Measurements from ENCODE around the gene CYB5R4.
"Not testable (repeated sequence)": the region's sequence is repeated elsewhere in the genome, so short reads cannot be mapped to it uniquely, and the experiment has no call there.

CYB5R4 gene

GRCh38 chr6:83862776-83863471, 3.4 kb downstream of the CYB5R4 start:
- DNase-seq (ENCODE audit: extremely low read depth in 1 of 2, low read depth in 1 of 2): no peak

GRCh38 chr6:83867043-83867442, 7.6 kb downstream of the CYB5R4 start:
- no peak for DNase-seq (ENCODE audit: extremely low read depth in 1 of 2, low read depth in 1 of 2)

- DNase-seq (ENCODE audit: extremely low read depth in 1 of 2, low read depth in 1 of 2): no peak
Measured at GRCh38 chr6:83867527-83868161, 8.2 kb downstream of the CYB5R4 start.

GRCh38 chr6:83868639-83869038, 9.2 kb downstream of the CYB5R4 start:
- DNase-seq (ENCODE audit: extremely low read depth in 1 of 2, low read depth in 1 of 2): no peak

GRCh38 chr6:83870649-83871048, 11.2 kb downstream of the CYB5R4 start:
- DNase-seq (ENCODE audit: extremely low read depth in 1 of 2, low read depth in 1 of 2): no peak

GRCh38 chr6:83872386-83873118, 13.1 kb downstream of the CYB5R4 start:
- no peak for DNase-seq (ENCODE audit: extremely low read depth in 1 of 2, low read depth in 1 of 2)

- no peak for DNase-seq (ENCODE audit: extremely low read depth in 1 of 2, low read depth in 1 of 2)
Measured at GRCh38 chr6:83873869-83874268, 14.4 kb downstream of the CYB5R4 start.

GRCh38 chr6:83875843-83876242, 16.4 kb downstream of the CYB5R4 start:
- no peak for DNase-seq (ENCODE audit: extremely low read depth in 1 of 2, low read depth in 1 of 2)

GRCh38 chr6:83878902-83879644, 19.6 kb downstream of the CYB5R4 start:
- no peak for DNase-seq (ENCODE audit: extremely low read depth in 1 of 2, low read depth in 1 of 2)

- DNase-seq (ENCODE audit: extremely low read depth in 1 of 2, low read depth in 1 of 2): no peak
Measured at GRCh38 chr6:83879746-83880145, 20.3 kb downstream of the CYB5R4 start.

GRCh38 chr6:83883240-83883639, 23.8 kb downstream of the CYB5R4 start:
- no peak for DNase-seq (ENCODE audit: extremely low read depth in 1 of 2, low read depth in 1 of 2)

GRCh38 chr6:83884523-83884922, 25.0 kb downstream of the CYB5R4 start:
- DNase-seq (ENCODE audit: extremely low read depth in 1 of 2, low read depth in 1 of 2): no peak

- DNase-seq (ENCODE audit: extremely low read depth in 1 of 2, low read depth in 1 of 2): no peak
Measured at GRCh38 chr6:83885984-83886383, 26.5 kb downstream of the CYB5R4 start.

- DNase-seq (ENCODE audit: extremely low read depth in 1 of 2, low read depth in 1 of 2): no peak
Measured at GRCh38 chr6:83889621-83890020, 30.1 kb downstream of the CYB5R4 start.

GRCh38 chr6:83890520-83890919, 31.0 kb downstream of the CYB5R4 start:
- no peak for DNase-seq (ENCODE audit: extremely low read depth in 1 of 2, low read depth in 1 of 2)

- DNase-seq (ENCODE audit: extremely low read depth in 1 of 2, low read depth in 1 of 2): no peak
Measured at GRCh38 chr6:83891586-83891985, 32.1 kb downstream of the CYB5R4 start.

GRCh38 chr6:83893024-83893423, 33.5 kb downstream of the CYB5R4 start:
- DNase-seq (ENCODE audit: extremely low read depth in 1 of 2, low read depth in 1 of 2): no peak

- DNase-seq (ENCODE audit: extremely low read depth in 1 of 2, low read depth in 1 of 2): not testable (repeated sequence)
Measured at GRCh38 chr6:83897094-83897493, 37.6 kb downstream of the CYB5R4 start.

GRCh38 chr6:83901624-83902023, 42.1 kb downstream of the CYB5R4 start:
- no peak for DNase-seq (ENCODE audit: extremely low read depth in 1 of 2, low read depth in 1 of 2)

GRCh38 chr6:83904395-83904794, 44.9 kb downstream of the CYB5R4 start:
- DNase-seq (ENCODE audit: extremely low read depth in 1 of 2, low read depth in 1 of 2): no peak

- no peak for DNase-seq (ENCODE audit: extremely low read depth in 1 of 2, low read depth in 1 of 2)
Measured at GRCh38 chr6:83905648-83906047, 46.2 kb downstream of the CYB5R4 start.

Measured in stimulated activated CD8-positive, alpha-beta memory T cell treated with anti-CD3 and anti-CD28 coated beads, Interleukin-7, amount 100 ng/mL, for 48 hours (primary cell).